NK-92 (cell line): ENCODE results near the gene RHBG.

ENCODE experiments used
- DNase-seq: peaks from one replicate; lab custom pipeline; 2025; ENCODE audit not compliant: unreplicated experiment; lab: John Stamatoyannopoulos, UW

Gene RHBG

GRCh38 chr1:156423422-156424352 lies 54.7 kb downstream of the RHBG start:
- DNase-seq = no peak

- no peak for DNase-seq
Observed at GRCh38 chr1:156424806-156425432, 55.9 kb downstream of the RHBG start.

GRCh38 chr1:156425943-156426342 lies 56.9 kb downstream of the RHBG start:
- no peak for DNase-seq

GRCh38 chr1:156427957-156428356 lies 58.9 kb downstream of the RHBG start:
- DNase-seq = no peak

- no peak for DNase-seq
Observed at GRCh38 chr1:156428746-156429288, 59.8 kb downstream of the RHBG start.

- DNase-seq = no peak
Observed at GRCh38 chr1:156429313-156430060, 60.5 kb downstream of the RHBG start.

GRCh38 chr1:156430303-156430702 lies 61.3 kb downstream of the RHBG start:
- DNase-seq = no peak

- no peak for DNase-seq
Observed at GRCh38 chr1:156430866-156431265, 61.9 kb downstream of the RHBG start.

- no peak for DNase-seq
Observed at GRCh38 chr1:156431366-156431765, 62.4 kb downstream of the RHBG start.

- DNase-seq = no peak
Observed at GRCh38 chr1:156431769-156432668, 63.0 kb downstream of the RHBG start.

GRCh38 chr1:156432669-156433018 lies 63.6 kb downstream of the RHBG start:
- DNase-seq = no peak

- DNase-seq = no peak
Observed at GRCh38 chr1:156433032-156433431, 64.0 kb downstream of the RHBG start.

GRCh38 chr1:156433602-156434001 lies 64.6 kb downstream of the RHBG start:
- no peak for DNase-seq
